GM20000 (cell line): ENCODE results near the gene TOR1B.
A peak's percentile ranks its signal among the peaks of the same experiment; 100 is the strongest.
"Not testable (repeated sequence)": the region's sequence is repeated elsewhere in the genome, so short reads cannot be mapped to it uniquely, and the experiment has no call there.

Experiments
- DNase-seq: peaks from one replicate; pipeline ENCODE4 v3.0.0; 2012; ENCODE audit warnings: low spot score
- CTCF ChIP-seq: IDR thresholded peaks from 2 replicates; pipeline ENCODE4 v1.5.1; 2012; ENCODE audit warnings: mild to moderate bottlenecking, control low read depth; ENCODE audit errors: extremely low read depth, missing control alignments

TOR1B gene

GRCh38 chr9:129777769-129778130 is 25.2 kb upstream of the TOR1B start:
- TF ChIP-seq CTCF = no peak
- no peak for DNase-seq

- TF ChIP-seq CTCF = no peak
- no peak for DNase-seq
Measured at GRCh38 chr9:129778469-129778868, 24.5 kb upstream of the TOR1B start.

- no peak for TF ChIP-seq CTCF
- no peak for DNase-seq
Measured at GRCh38 chr9:129779560-129780190, 23.3 kb upstream of the TOR1B start.

- DNase-seq = no peak
- TF ChIP-seq CTCF = no peak
Measured at GRCh38 chr9:129781131-129781530, 21.9 kb upstream of the TOR1B start.

- TF ChIP-seq CTCF = no peak
- DNase-seq = no peak
Measured at GRCh38 chr9:129781981-129782380, 21.0 kb upstream of the TOR1B start.

GRCh38 chr9:129783516-129784361 is 19.2 kb upstream of the TOR1B start:
- TF ChIP-seq CTCF = peak; percentile 69

GRCh38 chr9:129784970-129785369 is 18.0 kb upstream of the TOR1B start:
- DNase-seq = not testable (repeated sequence)

More at GRCh38 chr9:129783516-129784361, 19.2 kb upstream of the TOR1B start:
- peak; percentile 84 for DNase-seq
